Erythroblast (primary cell): ENCODE data around the gene SACM1L.

Source experiments
- GATA1 ChIP-seq: IDR thresholded peaks from 2 replicates; pipeline ENCODE4 v1.6.1; 2011; ENCODE audit warnings: low read depth, mild to moderate bottlenecking, control low read depth, low read length, moderate library complexity
- POLR2A ChIP-seq: IDR thresholded peaks from 2 replicates; pipeline ENCODE4 v1.6.1; 2011; ENCODE audit warnings: mild to moderate bottlenecking, low read length

DNA sequence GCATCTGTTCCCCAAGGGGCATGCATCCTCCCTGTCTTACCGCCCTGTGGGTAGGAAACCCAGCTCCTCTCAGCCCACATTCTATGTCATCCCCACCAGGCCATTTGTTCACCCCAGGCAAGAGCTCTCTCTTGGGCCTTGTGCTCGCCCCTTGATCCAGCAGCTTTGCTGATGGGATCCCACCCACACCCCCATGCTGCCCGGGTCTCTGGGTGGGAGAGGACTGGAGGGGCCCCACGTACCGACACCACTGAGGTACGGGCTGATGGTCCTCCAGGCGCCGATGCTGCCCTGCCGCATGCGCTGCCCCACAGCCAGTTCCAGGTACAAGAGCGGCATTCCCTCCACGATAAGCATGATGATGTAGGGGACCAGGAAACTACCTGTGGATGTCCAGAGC, 92.6 kb downstream of the SACM1L start:
- TF ChIP-seq POLR2A (no peak), GATA1 (no peak)
